Prostate gland (tissue), 2 donors: Measurements from ENCODE around the gene MECR.
A peak's percentile ranks its signal among the peaks of the same experiment; 100 is the strongest.

Experiments
- CTCF ChIP-seq, 4 experiments: fragments of 200-600 bp in 2 of 4; fragments of 450-650 bp in 2 of 4; sonication (generic) in 2 of 4; IDR thresholded peaks; 1 replicate in 3 of 4; 2 replicates in 1 of 4; pipeline ENCODE4 v1.5.1; 2016 to 2019; ENCODE audit warnings: antibody characterized with exemption in 4 of 4, mild to moderate bottlenecking in 2 of 4, moderate library complexity in 2 of 4
- POLR2A ChIP-seq: fragments of 450-650 bp; IDR thresholded peaks from one replicate; pipeline ENCODE4 v1.6.1; 2016; ENCODE audit warnings: antibody characterized with exemption, mild to moderate bottlenecking
- POLR2AphosphoS5 ChIP-seq: sonication (generic); formaldehyde crosslinking; IDR thresholded peaks from one replicate; pipeline ENCODE4 v1.6.1; 2017; ENCODE audit warnings: antibody characterized with exemption

- TF ChIP-seq POLR2AphosphoS5 (peak; percentile 76), CTCF (IDR thresholded peaks at IDR 0.05) (peak in 1 of 4 experiments; percentile 21), POLR2A (no peak)
These were observed 41.0 kb upstream of the MECR start for GRCh38 chr1:29271724-29272123.
